ENCODE data around the gene FKBP11.

DNA sequence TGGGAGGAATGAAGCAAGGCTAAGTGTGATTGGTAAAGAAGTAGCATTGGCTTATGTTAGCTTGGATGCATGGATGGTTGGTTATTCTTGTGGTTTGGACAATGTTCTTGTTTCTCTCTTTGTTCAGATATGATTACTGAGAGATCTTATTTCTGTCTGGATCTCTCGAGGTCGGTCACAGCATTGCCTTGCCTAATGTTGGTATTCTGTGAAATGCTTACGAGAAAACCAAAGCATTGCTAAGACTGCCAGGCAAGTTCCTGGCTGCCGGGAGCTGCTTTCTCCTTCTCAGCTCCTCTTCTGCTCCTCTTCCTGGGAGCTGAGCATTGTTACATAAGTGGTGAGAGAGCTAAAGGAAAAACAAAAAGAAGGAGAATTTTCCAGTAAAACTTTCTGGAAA, 52.2 kb downstream of the FKBP11 start:
- TF ChIP-seq, protein P1, sequence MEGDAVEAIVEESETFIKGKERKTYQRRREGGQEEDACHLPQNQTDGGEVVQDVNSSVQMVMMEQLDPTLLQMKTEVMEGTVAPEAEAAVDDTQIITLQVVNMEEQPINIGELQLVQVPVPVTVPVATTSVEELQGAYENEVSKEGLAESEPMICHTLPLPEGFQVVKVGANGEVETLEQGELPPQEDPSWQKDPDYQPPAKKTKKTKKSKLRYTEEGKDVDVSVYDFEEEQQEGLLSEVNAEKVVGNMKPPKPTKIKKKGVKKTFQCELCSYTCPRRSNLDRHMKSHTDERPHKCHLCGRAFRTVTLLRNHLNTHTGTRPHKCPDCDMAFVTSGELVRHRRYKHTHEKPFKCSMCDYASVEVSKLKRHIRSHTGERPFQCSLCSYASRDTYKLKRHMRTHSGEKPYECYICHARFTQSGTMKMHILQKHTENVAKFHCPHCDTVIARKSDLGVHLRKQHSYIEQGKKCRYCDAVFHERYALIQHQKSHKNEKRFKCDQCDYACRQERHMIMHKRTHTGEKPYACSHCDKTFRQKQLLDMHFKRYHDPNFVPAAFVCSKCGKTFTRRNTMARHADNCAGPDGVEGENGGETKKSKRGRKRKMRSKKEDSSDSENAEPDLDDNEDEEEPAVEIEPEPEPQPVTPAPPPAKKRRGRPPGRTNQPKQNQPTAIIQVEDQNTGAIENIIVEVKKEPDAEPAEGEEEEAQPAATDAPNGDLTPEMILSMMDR (IDR thresholded peaks at IDR 0.05): no peak
- no peak for TF ChIP-seq POLR2A (IDR thresholded peaks at IDR 0.05)

Measured in testis (tissue), 2 donors.